GM23338 (cell line): ENCODE results near the gene GNPDA1. TPM values are rescaled to one million over a fixed set of nuclear protein-coding genes. Genes with fewer than 3 reads are reported as not detected.

Experiments used
- ATAC-seq: fragments of 200-7000 bp; cut with Tn5 transposase; 3 replicates; pipeline ENCODE4 v1.9.1; 2020
- DNase-seq: peaks from one replicate; pipeline ENCODE4 v3.0.0-alpha.2; 2015; ENCODE audit warnings: low spot score
- H2AFZ ChIP-seq: fragments of 200-600 bp; sonication (generic); 2 replicates; pipeline ENCODE4 v1.8.0; 2016; ENCODE audit warnings: antibody characterized with exemption, mild to moderate bottlenecking, moderate library complexity
- H3F3A ChIP-seq: fragments of 200-600 bp; sonication (generic); replicated peaks from 2 replicates; pipeline ENCODE4 v1.8.0; 2017; ENCODE audit warnings: antibody characterized with exemption, mixed run types, low read depth
- H3K27ac ChIP-seq: fragments of 200-600 bp; sonication (generic); 2 replicates; pipeline ENCODE4 v1.6.1; 2016; ENCODE audit warnings: low read depth
- H3K27me3 ChIP-seq: fragments of 200-600 bp; sonication (generic); 2 replicates; pipeline ENCODE4 v1.8.0; 2016; ENCODE audit warnings: mild to moderate bottlenecking, mixed run types, moderate library complexity; ENCODE audit not compliant: insufficient read depth
- H3K36me3 ChIP-seq: fragments of 200-600 bp; sonication (generic); 2 replicates; pipeline ENCODE4 v1.8.0; 2016; ENCODE audit warnings: mild to moderate bottlenecking; ENCODE audit not compliant: insufficient read depth
- H3K4me1 ChIP-seq: fragments of 200-600 bp; sonication (generic); 2 replicates; pipeline ENCODE4 v1.8.0; 2016; ENCODE audit warnings: mild to moderate bottlenecking, moderate library complexity; ENCODE audit not compliant: insufficient read depth
- H3K4me2 ChIP-seq: fragments of 200-600 bp; sonication (generic); 2 replicates; pipeline ENCODE4 v1.7.1; 2017; ENCODE audit warnings: mixed run types
- H3K4me3 ChIP-seq: fragments of 200-600 bp; sonication (generic); 2 replicates; pipeline ENCODE4 v1.6.1; 2016; ENCODE audit warnings: mixed run types
- H3K79me2 ChIP-seq: fragments of 200-600 bp; sonication (generic); replicated peaks from 2 replicates; pipeline ENCODE4 v1.8.0; 2017; ENCODE audit warnings: mild to moderate bottlenecking; ENCODE audit not compliant: insufficient read depth
- H3K9me2 ChIP-seq: fragments of 200-600 bp; sonication (generic); 2 replicates; pipeline ENCODE4 v1.8.0; 2017; ENCODE audit not compliant: insufficient read depth
- H4K20me1 ChIP-seq: fragments of 200-600 bp; sonication (generic); replicated peaks from 2 replicates; pipeline ENCODE4 v1.8.0; 2017; ENCODE audit warnings: mild to moderate bottlenecking; ENCODE audit not compliant: insufficient read depth
- H3K27ac Mint-ChIP-seq: 2 replicates; pipeline ENCODE4 v1.8.0; 2020; ENCODE audit warnings: inconsistent platforms, mild to moderate bottlenecking, moderate library complexity, mixed read lengths
- H3K27me3 Mint-ChIP-seq: 3 replicates; pipeline ENCODE4 v1.8.0; 2022; ENCODE audit warnings: low read depth, mild to moderate bottlenecking, moderate library complexity, mixed read lengths, inconsistent platforms; ENCODE audit not compliant: insufficient read depth, poor library complexity
- H3K36me3 Mint-ChIP-seq: 3 replicates; pipeline ENCODE4 v1.8.0; 2021; ENCODE audit warnings: low read depth, mild to moderate bottlenecking, inconsistent platforms, moderate library complexity, mixed read lengths
- H3K4me1 Mint-ChIP-seq: 3 replicates; pipeline ENCODE4 v1.8.0; 2020; ENCODE audit warnings: mild to moderate bottlenecking, inconsistent platforms, mixed read lengths
- H3K4me3 Mint-ChIP-seq: 3 replicates; pipeline ENCODE4 v1.8.0; 2021; ENCODE audit warnings: moderate library complexity, mild to moderate bottlenecking, inconsistent platforms, mixed read lengths
- H3K9me3 Mint-ChIP-seq: 3 replicates; pipeline ENCODE4 v1.8.0; 2020; ENCODE audit warnings: moderate library complexity, mild to moderate bottlenecking, inconsistent platforms, mixed read lengths
- STAT1 ChIP-seq: IDR thresholded peaks from one replicate; pipeline ENCODE4 v1.6.1; 2016; ENCODE audit warnings: antibody characterized with exemption; ENCODE audit not compliant: unreplicated experiment
- polyA plus RNA-seq: library from polyadenylated mRNA; unstranded; fragments of >200 nt; fragmentation: Nextera tagmentation; extraction: Ambion mirVana; gene quantifications from 2 replicates; pipeline ENCODE4 v1.2.1, GENCODE V29; 2016
- total RNA-seq: library from RNA; depleted of rRNA; stranded (reverse); fragments of >200 nt; shearing (Covaris generic); gene quantifications from 2 replicates; pipeline ENCODE4 v1.2.3, GENCODE V29; 2014
- TF ChIP-seq, protein P1 (sequence below): fragments of 250-450 bp; sonication (Bioruptor Pico); IDR thresholded peaks from 2 replicates; pipeline ENCODE4 v1.5.0; 2020; ENCODE audit warnings: mild to moderate bottlenecking, moderate library complexity
- TF ChIP-seq, protein P2 (sequence below), 2 experiments: fragments of 200-600 bp in 1 of 2; sonication (generic) in 1 of 2; conservative IDR thresholded peaks; 2 replicates each; pipeline versions ENCODE4 v1.5.1 to v1.6.1; 2016 to 2017; ENCODE audit warnings: antibody characterized with exemption in 2 of 2, low read depth in 2 of 2, mild to moderate bottlenecking in 2 of 2, moderate library complexity in 1 of 2

GNPDA1 gene
- total and polyA plus RNA-seq, 2 experiments from 2014 or later, result 47.6 to 117 TPM

DNA sequence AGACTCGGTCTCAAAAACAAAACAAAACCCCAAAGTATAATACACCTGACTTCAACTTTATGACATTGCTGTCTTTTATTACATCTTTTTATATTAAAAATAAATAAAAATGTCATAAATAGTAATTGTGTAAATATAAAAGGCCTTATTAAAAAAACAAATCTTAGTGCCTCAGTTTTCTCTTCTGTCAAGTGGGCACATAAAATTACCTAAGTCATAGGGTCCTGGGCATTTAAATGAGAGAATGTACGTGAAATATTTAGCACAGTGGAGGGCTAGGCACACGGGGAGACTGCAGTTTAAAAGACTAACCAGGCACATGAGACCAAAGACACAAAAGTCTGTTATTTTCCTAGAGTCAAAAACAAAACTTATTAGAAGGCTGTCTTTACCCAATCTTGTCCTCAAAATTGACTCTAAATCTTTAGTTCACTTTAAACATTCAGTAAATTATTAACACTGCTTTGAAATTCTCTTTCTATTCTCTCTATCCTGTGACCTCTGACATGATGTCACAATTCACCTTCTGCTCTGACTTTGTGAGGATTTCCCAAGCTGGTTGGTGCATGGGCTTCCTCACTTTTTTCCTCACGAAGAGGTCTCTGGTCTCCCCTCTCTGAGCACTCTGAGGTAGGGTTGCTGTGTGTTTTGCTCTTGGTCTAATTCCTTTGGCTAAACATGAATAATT lies 46.4 kb downstream of the GNPDA1 start:
- Mint-ChIP-seq H3K4me1 (peaks cover 19% of the 10 kb centered on the region; the same call in 2 of the 3 replicates), H3K9me3 (no peaks in the 10 kb centered on the region), H3K27me3 (peaks cover 8% of the 10 kb centered on the region), H3K4me3 (no peak overlapping the region), H3K27ac (no peak overlapping the region), H3K36me3 (no peaks in the 10 kb centered on the region)
- Histone ChIP-seq H3K79me2 (no peaks in the 10 kb centered on the region; the same call in 1 of the 2 replicates), H3K9me2 (no peaks in the 10 kb centered on the region), H3K4me2 (no peak overlapping the region), H3K4me3 (no peak overlapping the region), H3K27me3 (no peaks in the 10 kb centered on the region), H2AFZ (no peak overlapping the region), H3K4me1 (peaks cover 16% of the 10 kb centered on the region), H4K20me1 (no peaks in the 10 kb centered on the region), H3K27ac (no peak overlapping the region), H3F3A (peaks cover 13% of the 10 kb centered on the region), H3K36me3 (no peaks in the 10 kb centered on the region)
- TF ChIP-seq, protein P1, sequence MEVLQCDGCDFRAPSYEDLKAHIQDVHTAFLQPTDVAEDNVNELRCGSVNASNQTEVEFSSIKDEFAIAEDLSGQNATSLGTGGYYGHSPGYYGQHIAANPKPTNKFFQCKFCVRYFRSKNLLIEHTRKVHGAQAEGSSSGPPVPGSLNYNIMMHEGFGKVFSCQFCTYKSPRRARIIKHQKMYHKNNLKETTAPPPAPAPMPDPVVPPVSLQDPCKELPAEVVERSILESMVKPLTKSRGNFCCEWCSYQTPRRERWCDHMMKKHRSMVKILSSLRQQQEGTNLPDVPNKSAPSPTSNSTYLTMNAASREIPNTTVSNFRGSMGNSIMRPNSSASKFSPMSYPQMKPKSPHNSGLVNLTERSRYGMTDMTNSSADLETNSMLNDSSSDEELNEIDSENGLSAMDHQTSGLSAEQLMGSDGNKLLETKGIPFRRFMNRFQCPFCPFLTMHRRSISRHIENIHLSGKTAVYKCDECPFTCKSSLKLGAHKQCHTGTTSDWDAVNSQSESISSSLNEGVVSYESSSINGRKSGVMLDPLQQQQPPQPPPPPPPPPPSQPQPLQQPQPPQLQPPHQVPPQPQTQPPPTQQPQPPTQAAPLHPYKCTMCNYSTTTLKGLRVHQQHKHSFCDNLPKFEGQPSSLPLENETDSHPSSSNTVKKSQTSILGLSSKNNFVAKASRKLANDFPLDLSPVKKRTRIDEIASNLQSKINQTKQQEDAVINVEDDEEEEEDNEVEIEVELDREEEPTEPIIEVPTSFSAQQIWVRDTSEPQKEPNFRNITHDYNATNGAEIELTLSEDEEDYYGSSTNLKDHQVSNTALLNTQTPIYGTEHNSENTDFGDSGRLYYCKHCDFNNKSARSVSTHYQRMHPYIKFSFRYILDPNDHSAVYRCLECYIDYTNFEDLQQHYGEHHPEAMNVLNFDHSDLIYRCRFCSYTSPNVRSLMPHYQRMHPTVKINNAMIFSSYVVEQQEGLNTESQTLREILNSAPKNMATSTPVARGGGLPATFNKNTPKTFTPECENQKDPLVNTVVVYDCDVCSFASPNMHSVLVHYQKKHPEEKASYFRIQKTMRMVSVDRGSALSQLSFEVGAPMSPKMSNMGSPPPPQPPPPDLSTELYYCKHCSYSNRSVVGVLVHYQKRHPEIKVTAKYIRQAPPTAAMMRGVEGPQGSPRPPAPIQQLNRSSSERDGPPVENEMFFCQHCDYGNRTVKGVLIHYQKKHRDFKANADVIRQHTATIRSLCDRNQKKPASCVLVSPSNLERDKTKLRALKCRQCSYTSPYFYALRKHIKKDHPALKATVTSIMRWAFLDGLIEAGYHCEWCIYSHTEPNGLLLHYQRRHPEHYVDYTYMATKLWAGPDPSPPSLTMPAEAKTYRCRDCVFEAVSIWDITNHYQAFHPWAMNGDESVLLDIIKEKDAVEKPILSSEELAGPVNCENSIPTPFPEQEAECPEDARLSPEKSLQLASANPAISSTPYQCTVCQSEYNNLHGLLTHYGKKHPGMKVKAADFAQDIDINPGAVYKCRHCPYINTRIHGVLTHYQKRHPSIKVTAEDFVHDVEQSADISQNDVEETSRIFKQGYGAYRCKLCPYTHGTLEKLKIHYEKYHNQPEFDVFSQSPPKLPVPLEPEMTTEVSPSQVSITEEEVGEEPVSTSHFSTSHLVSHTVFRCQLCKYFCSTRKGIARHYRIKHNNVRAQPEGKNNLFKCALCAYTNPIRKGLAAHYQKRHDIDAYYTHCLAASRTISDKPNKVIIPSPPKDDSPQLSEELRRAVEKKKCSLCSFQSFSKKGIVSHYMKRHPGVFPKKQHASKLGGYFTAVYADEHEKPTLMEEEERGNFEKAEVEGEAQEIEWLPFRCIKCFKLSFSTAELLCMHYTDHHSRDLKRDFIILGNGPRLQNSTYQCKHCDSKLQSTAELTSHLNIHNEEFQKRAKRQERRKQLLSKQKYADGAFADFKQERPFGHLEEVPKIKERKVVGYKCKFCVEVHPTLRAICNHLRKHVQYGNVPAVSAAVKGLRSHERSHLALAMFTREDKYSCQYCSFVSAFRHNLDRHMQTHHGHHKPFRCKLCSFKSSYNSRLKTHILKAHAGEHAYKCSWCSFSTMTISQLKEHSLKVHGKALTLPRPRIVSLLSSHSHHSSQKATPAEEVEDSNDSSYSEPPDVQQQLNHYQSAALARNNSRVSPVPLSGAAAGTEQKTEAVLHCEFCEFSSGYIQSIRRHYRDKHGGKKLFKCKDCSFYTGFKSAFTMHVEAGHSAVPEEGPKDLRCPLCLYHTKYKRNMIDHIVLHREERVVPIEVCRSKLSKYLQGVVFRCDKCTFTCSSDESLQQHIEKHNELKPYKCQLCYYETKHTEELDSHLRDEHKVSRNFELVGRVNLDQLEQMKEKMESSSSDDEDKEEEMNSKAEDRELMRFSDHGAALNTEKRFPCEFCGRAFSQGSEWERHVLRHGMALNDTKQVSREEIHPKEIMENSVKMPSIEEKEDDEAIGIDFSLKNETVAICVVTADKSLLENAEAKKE (CRISPR knock-in tag), result no peak
- TF ChIP-seq, protein P2, sequence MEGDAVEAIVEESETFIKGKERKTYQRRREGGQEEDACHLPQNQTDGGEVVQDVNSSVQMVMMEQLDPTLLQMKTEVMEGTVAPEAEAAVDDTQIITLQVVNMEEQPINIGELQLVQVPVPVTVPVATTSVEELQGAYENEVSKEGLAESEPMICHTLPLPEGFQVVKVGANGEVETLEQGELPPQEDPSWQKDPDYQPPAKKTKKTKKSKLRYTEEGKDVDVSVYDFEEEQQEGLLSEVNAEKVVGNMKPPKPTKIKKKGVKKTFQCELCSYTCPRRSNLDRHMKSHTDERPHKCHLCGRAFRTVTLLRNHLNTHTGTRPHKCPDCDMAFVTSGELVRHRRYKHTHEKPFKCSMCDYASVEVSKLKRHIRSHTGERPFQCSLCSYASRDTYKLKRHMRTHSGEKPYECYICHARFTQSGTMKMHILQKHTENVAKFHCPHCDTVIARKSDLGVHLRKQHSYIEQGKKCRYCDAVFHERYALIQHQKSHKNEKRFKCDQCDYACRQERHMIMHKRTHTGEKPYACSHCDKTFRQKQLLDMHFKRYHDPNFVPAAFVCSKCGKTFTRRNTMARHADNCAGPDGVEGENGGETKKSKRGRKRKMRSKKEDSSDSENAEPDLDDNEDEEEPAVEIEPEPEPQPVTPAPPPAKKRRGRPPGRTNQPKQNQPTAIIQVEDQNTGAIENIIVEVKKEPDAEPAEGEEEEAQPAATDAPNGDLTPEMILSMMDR (conservative IDR thresholded peaks at IDR 0.05; ENCODE audit: low read depth in 2 of 2), result no peak
- TF ChIP-seq STAT1, result no peak
- ATAC-seq (no peak), DNase-seq (no peak)
